Eye (tissue), 1 donor: ENCODE measurements around the gene ZNF571.
A peak's percentile ranks its signal among the peaks of the same experiment; 100 is the strongest.

Experiments used
- DNase-seq: peaks from one replicate; pipeline ENCODE4 v3.0.0-alpha.2; 2015

The ZNF571 gene

DNA sequence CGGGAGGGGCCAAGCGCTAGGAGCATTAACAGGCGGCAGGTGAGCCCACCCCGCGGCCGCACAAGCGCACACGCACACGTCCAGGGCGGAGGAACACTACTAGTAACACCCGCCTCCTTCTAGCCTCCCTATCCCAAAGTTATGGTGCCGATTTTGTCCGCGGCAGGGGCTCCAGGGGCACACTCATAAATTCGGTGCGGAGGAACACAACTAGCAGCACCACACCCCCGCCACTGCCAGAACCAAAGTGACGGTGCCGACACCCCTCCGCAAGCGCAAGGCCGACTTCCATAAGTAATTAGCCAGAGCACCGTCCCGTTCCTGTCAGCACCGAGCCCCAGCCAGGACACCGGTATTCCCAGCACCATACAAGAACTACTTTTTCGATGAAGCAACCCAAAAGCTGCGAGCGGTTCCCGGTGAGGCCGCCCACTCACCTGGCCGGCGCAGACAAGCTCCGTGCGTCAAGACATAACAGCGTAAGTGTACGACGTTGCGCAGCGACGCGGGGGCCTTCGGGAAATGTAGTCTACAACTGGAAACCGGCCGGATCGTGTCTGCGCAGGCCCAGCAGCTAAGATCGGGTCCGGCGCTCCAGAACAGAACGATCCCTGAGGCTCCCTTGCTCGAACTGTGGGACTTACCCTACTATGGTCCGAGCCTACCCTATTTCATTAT, at the start of gene ZNF571, which contains the start of gene ZNF540:
Gene ZNF571 (minus strand): TSS at position 489 of the 678 bp plus-strand sequence. CDS start 8,116 bp downstream, outside the sequence.
Gene ZNF540 (plus strand): TSS at position 573 of the 678 bp plus-strand sequence. CDS start 3,572 bp downstream, outside the sequence.
- peak; percentile 98 for DNase-seq

DNA sequence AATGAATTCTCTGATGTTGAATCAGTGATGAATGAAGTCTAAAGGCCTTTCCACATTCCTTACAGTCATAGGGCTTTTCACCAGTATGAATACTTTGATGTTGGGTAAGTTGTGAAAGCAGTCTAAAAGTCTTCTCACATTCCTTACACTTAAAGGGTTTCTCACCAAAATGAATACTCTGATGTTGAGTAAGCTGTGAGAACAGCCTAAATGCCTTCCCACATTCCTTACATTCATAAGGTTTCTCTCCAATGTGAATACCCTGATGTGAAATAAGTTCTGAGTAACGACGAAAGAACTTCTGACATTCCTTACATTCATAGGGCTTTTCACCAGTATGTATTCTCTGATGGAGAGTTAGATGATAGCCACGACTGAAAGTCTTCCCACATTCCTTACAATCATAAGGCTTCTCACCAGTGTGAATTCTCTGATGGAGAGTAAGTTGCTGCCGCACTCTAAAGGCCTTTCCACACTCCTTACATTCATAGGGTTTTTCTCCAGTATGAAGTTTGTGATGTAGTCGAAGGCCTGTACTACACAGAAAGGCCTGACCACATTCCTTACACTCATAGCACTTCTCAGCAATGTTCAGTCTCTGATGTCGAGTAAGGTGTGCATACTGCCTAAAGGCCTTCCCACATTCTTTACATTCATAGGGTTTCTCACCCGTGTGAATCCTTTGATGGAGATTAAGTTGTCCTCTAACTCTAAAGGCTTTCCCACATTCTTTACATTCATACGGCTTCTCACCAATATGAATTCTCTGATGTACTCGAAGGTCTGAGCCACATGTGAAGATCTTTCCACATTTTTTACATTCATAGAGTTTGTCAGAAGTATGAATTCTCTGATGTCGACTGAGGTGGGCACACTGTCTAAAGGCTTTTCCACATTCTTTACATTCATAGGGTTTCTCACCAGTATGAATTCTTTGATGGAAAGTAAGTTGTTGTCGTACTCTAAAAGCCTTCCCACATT, 40.8 kb upstream of the ZNF571 start:
- no peak for DNase-seq

DNA sequence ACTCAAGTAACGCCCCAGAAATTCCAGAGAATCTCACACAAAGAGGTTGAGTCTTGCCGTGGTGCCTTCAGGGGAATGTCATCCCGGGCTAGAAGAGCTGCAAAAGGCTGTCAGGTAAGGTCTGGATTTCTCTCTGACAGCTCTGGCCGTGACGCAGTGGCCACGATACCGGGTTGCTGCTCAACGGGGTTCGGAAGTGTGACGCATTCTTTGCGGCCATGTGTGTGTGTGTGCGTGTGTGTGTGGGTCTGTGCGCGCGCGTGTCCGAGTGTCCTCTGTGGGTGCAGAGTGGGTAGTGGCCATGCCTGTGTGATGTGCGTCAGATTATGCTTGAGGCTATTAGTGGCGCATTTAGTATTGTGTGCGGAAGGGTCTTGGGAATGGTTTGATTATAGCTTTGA, 390 bp upstream of the ZNF571 start:
- DNase-seq, result no peak

DNA sequence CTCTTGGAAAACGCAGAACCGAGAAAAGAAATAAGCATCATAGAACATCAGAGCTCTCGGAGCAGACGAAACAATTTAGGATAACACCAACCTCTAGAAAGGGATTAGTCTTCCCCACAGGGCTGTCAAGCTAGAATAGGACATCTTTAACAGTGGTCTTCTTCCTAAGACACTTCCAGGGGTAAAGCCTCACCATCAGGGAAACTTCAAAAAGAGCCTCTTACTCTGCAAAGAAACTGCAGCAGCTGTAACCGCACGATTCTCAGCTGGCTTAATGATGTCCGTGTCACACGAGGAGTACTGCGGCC, 642 bp downstream of the ZNF571 start:
- no peak for DNase-seq

DNA sequence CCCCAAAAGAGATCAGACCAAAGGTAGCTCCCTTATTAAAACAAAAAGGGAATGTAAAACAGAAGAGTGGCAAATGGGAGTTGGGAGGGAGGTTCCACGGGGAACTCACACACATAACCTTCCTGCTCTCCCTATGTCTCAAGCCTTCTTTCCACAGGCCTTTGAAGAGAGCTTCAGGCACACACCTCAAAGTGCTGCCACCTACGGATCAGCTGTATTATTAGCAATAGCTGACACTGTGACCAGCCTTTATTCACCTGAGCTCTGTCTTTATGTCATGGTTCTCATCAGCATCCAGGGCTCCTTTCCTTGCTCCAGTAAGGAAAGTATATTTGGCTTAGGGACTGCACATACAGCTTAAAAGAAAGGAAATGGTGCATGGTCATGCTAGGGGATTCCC, 11.3 kb downstream of the ZNF571 start:
- DNase-seq, result no peak

DNA sequence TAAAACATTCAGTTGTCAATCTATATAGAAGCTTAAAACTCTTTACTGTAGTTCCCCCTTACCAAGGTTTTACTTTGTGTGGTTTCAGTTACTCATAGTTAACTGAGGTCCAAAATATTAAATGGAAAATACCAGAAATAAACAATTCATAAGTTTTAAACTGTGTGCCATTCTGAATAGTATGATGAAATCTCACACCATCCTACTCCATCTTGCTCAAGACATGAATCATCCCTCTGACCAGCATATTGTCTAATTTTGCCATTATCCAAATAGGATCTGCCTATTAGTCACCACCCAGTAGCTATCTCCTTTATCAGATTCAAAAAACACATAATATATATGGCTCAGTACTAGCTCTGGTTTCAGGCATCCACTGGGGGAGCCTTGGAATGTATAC, 22.4 kb downstream of the ZNF571 start:
- DNase-seq, result no peak

DNA sequence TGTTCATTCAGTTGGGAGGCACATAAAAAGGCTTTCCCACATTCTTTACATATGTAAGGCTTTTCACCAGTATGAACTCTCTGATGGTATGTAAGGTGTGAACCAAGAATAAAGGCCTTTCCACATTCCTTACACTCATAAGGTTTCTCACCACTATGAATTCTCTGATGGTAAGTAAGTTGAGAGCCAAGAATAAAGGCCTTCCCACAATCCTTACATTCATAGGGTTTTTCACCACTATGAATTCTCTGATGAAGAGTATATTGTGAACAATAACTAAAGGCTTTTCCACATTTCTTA, 29.3 kb downstream of the ZNF571 start:
- no peak for DNase-seq

DNA sequence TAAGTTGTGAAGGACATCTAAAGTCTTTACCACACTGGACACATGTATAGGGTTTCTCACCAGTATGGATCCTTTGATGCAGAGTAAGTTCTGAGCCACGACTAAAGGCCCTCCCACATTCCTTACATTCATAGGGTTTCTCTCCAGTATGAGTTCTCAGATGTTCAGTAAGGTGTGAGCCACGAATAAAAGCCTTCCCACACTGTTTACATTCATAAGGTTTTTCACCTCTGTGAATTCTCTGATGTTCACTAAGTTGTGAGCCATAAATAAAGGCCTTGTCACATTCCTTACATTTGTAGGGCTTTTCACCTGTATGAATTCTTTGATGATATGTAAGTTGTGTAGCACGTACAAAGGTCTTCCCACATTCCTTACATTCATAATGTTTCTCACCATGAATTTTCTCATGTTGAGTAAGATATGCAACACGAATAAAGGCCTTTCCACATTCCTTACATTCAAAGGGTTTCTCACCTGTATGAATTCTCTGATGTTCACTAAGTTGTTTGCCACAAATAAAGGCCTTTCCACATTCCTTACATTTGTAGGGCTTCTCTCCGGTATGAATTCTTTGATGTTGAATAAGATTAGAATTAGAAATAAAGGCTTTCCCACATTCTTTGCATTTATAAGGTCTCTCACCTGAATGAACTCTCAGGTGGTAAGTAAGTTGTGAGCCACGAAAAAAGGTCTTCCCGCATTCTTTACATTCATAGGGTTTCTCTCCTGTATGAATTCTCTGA, 29.8 kb downstream of the ZNF571 start:
- DNase-seq, result peak; percentile 6

DNA sequence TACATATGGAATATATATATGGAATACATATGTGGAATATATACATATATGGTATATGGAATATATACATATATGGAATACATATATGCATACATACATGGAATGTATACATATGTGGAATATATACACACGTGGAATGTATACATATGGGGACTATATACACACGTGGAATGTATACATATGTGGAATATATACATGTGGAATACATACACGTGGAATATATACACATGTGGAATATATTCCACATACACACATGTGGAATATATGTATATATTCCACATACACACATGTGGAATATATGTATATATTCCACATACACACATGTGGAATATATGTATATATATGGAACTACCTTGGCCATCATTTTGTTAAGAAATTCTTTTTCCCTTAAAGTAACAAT, 31.1 kb downstream of the ZNF571 start:
- no peak for DNase-seq

DNA sequence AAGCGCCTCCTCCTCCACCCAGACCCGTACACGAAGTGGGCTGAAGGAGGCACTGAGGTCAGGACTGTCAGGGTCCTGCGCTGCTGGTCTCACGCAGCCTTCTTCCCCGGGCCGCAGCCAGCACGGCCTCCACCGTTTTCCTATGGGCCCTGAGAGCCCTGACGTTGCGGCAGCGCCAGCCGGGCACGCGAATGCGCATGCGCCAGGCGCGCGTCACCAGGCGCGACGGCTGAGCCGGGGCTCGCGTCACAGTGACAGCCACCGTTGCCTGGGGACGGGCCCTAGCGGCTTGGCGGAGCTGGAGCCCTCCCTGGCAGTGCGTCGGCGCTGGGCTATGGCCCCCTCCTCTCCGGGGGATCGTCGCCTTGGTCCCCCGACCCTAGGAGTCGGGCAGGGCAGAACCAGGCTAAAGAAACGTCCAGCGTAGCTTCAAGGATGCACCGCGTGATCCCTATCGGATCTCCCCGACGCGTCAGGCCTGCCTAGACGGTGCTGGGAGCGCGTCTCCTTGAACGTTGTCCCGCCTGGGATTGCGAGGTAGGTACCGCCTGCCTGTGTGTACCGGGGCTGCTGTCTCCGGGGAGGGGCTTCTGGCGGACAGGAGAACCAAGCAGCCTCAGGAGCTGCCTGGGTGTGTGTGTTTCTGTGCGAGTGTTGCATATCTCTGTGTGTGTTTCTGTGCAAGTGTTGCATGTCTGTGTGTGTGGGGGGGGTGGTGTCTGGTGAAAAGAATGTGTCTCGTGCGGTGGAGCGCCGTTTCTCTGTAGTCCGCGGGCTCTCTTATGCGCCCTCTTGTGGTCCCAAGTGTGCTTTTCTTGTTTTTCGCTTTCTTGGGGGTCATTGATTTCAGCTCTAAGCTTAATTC, 43.2 kb downstream of the ZNF571 start:
- peak; percentile 92 for DNase-seq

DNA sequence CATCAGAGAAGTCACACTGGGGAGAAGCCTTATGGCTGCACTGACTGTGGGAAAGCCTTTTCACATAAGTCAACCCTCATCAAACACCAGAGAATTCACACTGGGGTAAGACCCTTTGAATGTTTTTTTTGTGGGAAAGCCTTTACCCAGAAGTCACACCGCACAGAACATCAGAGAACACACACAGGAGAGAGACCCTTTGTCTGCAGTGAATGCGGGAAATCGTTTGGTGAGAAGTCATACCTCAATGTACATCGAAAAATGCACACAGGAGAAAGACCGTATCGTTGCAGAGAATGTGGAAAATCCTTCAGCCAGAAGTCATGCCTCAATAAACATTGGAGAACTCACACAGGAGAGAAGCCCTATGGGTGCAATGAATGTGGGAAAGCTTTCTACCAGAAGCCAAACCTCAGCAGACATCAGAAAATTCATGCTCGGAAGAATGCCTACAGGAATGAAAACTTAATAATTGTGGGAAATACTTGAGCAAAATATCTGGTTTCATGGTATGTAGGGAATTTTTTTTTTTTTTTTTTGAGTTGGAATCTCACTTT, 57.1 kb downstream of the ZNF571 start:
- no peak for DNase-seq

DNA sequence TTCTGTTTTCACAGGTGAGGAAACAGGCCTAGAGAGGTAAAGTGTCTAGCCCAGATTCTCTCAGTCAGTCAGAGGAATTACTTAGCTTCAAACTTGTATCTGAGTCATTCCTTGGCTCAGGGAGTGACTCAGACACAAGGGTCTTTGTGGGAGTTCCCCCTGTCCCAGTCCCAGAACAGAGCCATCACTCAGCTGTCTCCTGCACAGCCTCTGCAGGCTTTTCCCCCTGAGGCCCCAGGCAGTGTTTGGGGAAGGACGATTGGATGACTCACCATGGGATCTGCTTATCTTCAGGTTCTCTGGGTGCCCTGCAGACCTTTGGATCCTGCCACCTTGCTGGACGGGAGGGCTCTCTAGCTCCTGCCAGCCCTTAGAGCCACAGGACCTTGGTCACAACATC, 74.7 kb downstream of the ZNF571 start:
- no peak for DNase-seq
